ENCODE results near the gene RHOB.
"Not testable (repeated sequence)": the region's sequence is repeated elsewhere in the genome, so short reads cannot be mapped to it uniquely, and the experiment has no call there.

RHOB gene

GRCh38 chr2:20488782-20489181, 41.9 kb downstream of the RHOB start:
- no peak for TF ChIP-seq CTCF (IDR thresholded peaks at IDR 0.05; ENCODE audit: borderline replicate concordance, insufficient read depth, low read depth, low read length)
- H3K4me3 ChIP-seq (ENCODE audit: low read depth, low read length), result no peak overlapping the region

- no peak overlapping the region for H3K4me3 ChIP-seq (ENCODE audit: low read depth, low read length)
- TF ChIP-seq CTCF (IDR thresholded peaks at IDR 0.05; ENCODE audit: borderline replicate concordance, insufficient read depth, low read depth, low read length), result no peak
Measured at GRCh38 chr2:20490300-20491181, 43.7 kb downstream of the RHOB start.

- H3K4me3 ChIP-seq (ENCODE audit: low read depth, low read length), result no peak overlapping the region
- no peak for TF ChIP-seq CTCF (IDR thresholded peaks at IDR 0.05; ENCODE audit: borderline replicate concordance, insufficient read depth, low read depth, low read length)
Measured at GRCh38 chr2:20491739-20492531, 45.1 kb downstream of the RHOB start.

GRCh38 chr2:20493095-20493494, 46.2 kb downstream of the RHOB start:
- not testable (repeated sequence) for H3K4me3 ChIP-seq (ENCODE audit: low read depth, low read length)

GRCh38 chr2:20494241-20494640, 47.4 kb downstream of the RHOB start:
- TF ChIP-seq CTCF (IDR thresholded peaks at IDR 0.05; ENCODE audit: borderline replicate concordance, insufficient read depth, low read depth, low read length), result no peak
- no peak overlapping the region for H3K4me3 ChIP-seq (ENCODE audit: low read depth, low read length)

GRCh38 chr2:20496076-20496872, 49.4 kb downstream of the RHOB start:
- H3K4me3 ChIP-seq (ENCODE audit: low read depth, low read length), result no peak overlapping the region
- no peak for TF ChIP-seq CTCF (IDR thresholded peaks at IDR 0.05; ENCODE audit: borderline replicate concordance, insufficient read depth, low read depth, low read length)

- H3K4me3 ChIP-seq (ENCODE audit: low read depth, low read length), result no peak overlapping the region
- TF ChIP-seq CTCF (IDR thresholded peaks at IDR 0.05; ENCODE audit: borderline replicate concordance, insufficient read depth, low read depth, low read length), result no peak
Measured at GRCh38 chr2:20496942-20497341, 50.1 kb downstream of the RHOB start.

Data from GM12875 (cell line).